Skin epidermis (tissue), 12 donors: ENCODE results near the gene IL6R.
"Not testable (repeated sequence)": the region's sequence is repeated elsewhere in the genome, so short reads cannot be mapped to it uniquely, and the experiment has no call there.

Experiments used
- H3K27ac ChIP-seq, 21 experiments: fragments of 200-600 bp; sonication (generic) in 11 of 21; one replicate each; pipeline ENCODE4 v1.5.0; 2020; ENCODE audit warnings: mild to moderate bottlenecking in 3 of 21, inconsistent platforms in 2 of 21, moderate library complexity in 2 of 21
- H3K4me3 ChIP-seq, 7 experiments: fragments of 200-600 bp; sonication (generic) in 2 of 7; one replicate each; pipeline ENCODE4 v1.5.0; 2020; ENCODE audit warnings: inconsistent platforms in 2 of 7, mild to moderate bottlenecking in 2 of 7, moderate library complexity in 1 of 7

The IL6R gene

DNA sequence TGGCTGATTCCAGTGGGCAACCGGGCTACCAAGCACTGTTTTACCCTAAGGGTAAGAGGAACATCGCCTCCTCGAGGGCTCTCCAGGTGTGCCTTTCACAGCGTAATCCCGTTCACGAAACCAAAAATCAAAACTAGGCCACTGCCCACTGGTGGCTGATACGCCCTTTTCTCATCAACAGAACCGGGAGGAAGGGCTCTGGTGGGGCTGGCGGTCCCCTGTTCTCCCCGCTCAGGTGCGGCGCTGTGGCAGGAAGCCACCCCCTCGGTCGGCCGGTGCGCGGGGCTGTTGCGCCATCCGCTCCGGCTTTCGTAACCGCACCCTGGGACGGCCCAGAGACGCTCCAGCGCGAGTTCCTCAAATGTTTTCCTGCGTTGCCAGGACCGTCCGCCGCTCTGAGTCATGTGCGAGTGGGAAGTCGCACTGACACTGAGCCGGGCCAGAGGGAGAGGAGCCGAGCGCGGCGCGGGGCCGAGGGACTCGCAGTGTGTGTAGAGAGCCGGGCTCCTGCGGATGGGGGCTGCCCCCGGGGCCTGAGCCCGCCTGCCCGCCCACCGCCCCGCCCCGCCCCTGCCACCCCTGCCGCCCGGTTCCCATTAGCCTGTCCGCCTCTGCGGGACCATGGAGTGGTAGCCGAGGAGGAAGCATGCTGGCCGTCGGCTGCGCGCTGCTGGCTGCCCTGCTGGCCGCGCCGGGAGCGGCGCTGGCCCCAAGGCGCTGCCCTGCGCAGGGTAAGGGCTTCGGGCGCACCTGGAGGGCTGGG lies at the start of gene IL6R:
IL6R (plus strand) TSS at position 360 of the 763 bp plus-strand sequence; CDS start at position 647, 287 bp downstream.
- peak within 1 kb of the TSS; percentile 44 to 83 (median 64) for H3K4me3 ChIP-seq
- H3K27ac ChIP-seq = peak within 1 kb of the TSS; percentile 87 to 100 (median 96)

GRCh38 chr1:154358519-154358918 lies 46.6 kb upstream of the IL6R start:
- Histone ChIP-seq H3K27ac (no peak overlapping the region), H3K4me3 (no peak overlapping the region)

DNA sequence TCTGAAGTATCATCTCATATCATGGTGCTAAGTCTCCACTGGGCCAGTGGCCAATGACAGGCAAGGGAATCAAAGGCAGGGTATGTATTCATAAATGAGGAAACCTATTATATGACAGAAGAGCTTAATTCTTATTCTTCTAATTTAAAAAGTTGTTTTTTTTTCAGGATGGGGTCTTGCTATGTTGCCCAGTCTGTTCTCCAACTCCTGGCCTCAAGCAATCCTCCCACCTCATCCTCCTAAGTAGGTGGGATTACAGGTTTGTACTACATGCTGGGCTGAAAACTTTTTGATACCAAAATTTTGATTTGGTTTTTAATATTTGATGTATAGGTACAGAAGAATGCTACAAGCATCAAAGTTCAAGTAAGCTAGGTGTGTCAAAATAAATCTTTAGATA lies 44.9 kb upstream of the IL6R start:
- Histone ChIP-seq H3K4me3 (no peak overlapping the region), H3K27ac (no peak overlapping the region)

DNA sequence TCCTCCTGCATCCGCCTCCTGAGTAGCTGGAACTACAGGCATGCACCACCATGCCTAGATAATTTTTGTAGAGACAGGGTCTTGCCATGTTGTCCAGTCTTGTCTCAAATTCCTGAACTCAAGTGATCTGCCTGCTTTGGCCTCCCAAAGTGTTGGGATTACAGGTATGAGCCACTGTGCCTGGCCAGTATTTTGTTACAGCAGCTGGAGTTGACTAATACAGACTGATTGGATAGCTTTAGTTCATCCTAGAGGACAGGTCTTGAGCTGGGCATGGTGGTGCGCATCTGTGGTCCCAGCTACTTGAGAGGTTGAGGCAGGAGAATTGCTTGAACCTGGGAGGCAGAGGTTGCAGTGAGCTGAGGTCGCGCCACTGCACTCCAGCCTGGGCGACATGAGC lies 44.3 kb upstream of the IL6R start:
- not testable (repeated sequence) for H3K27ac ChIP-seq, H3K4me3 ChIP-seq

DNA sequence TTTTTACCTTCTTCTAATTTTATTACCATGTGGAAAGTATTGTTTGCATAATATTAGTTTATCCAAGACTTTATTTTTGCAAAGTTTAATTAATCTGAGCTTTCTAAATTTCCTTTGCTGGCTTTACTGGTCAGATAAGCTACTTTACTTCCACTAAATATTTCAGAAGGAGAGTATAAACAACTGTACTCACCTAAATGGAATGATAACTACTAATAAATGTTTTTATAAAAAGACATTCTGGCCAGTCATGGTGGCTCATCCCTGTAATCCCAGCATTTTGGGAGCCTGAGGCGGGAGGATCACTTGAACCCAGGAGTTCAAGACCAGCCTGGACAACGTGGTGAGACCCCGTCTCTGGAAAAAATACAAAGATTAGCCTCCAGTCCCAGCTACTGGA lies 43.8 kb upstream of the IL6R start:
- H3K27ac ChIP-seq = no peak overlapping the region
- H3K4me3 ChIP-seq = no peak overlapping the region

GRCh38 chr1:154371436-154371835 lies 33.7 kb upstream of the IL6R start:
- H3K4me3 ChIP-seq = no peak overlapping the region

GRCh38 chr1:154373777-154374357 lies 31.3 kb upstream of the IL6R start:
- H3K27ac ChIP-seq = not testable (repeated sequence)

More at GRCh38 chr1:154371436-154371835, 33.7 kb upstream of the IL6R start:
- H3K27ac ChIP-seq = no peak overlapping the region

DNA sequence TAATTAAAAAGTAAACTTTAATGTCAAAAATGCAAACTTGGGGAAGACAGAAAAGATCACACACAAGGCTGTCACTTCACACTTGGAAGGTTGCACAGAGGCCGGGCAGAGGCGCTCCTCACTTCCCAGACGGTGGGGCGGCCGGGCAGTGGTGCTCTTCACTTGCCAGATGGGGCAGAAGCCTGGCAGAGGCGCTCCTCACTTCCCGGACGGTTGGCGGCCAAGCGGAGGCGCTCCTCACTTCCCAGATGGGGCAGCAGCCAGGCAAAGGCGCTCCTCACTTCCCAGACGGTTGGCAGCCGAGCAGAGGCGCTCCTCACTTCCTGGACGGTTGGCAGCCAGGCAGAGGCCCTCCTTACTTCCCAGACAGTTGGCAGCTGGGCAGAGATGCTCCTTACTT lies 25.8 kb upstream of the IL6R start:
- no peak overlapping the region for H3K27ac ChIP-seq
- H3K4me3 ChIP-seq = no peak overlapping the region

More at GRCh38 chr1:154373777-154374357, 31.3 kb upstream of the IL6R start:
- not testable (repeated sequence) for H3K4me3 ChIP-seq

DNA sequence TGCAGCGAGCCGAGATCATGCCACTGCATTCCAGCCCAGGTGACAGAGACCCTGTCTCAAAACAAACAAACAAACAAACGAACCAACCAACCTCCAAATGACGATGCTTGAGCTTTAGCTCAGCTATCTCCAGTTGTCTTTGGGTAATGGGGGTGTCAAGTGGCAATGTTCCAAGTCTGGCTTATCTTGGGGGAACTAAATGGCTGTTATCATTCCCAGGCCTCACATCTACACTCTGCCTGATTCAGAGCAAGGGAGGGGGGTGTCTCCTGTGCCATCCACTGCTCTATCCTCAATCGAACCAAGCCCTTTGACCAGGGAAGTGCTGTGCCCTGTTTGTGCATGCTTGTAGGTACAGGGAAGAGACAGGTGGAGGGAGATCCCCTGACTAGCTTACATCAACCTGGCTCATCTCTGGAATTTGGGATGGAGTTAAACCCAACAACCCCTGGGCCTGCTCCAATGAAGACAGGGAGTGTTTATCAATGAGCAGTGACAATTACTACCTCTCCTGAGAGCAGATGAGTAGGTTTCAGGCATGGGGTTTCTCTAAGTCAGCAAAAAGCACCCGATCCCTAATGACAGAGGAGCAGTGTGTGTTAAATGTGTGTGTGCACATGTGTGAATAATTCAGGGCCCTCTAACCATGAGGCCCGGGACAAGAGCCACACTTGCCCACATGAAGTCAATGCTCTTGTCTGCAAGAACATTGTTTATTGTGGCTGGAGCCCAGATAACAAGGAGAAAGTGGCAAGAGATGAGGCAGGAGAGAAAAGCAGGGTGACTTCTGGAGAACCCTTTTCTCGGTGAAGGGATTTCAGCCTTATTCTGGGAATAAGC lies 20.3 kb upstream of the IL6R start:
- Histone ChIP-seq H3K4me3 (no peak overlapping the region), H3K27ac (peak overlapping the region in 12 of 21 experiments; percentile 4 to 86 (median 64))

- no peak overlapping the region for H3K4me3 ChIP-seq
- H3K27ac ChIP-seq = peak overlapping the region in 20 of 21 experiments; percentile 13 to 87 (median 60)
Observed at GRCh38 chr1:154386643-154387352, 18.3 kb upstream of the IL6R start.

DNA sequence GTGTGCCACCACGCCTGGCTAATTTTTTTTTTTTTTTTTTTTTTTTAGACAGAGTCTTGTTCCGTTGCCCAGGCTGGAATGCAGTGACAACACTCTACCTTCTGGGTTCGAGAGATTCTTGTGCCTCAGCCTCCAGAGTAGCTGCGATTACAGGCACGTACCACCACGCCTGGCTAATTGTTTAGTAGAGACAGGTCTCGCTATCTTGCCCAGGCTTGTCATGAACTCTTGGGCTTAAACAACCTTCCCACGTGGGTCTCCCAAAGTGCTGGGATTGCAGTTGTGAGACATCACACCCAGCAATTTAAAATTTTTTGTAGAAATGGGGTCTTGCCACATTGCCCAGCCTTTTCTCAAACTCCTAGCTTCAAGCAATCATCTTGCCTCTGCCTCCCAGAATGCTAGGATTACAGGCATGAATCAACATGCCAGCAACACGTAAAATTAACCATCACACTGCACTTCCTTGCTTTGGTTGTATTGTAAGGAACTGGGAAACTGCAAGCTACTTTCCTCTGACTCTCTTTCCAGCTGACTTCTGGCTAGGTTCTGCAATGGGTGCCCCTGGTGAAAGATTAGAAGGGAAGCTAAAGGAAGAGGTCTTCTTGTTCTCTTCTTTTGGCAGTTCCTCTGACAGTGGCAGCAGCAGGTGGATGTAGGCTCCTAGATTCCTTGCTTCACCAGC lies 13.9 kb upstream of the IL6R start:
- Histone ChIP-seq H3K4me3 (no peak overlapping the region), H3K27ac (peak overlapping the region in 3 of 21 experiments; percentile 20 to 44 (median 41))

GRCh38 chr1:154398141-154398540 lies 7.0 kb upstream of the IL6R start:
- Histone ChIP-seq H3K27ac (peak overlapping the region in 1 of 21 experiments; percentile 62), H3K4me3 (no peak overlapping the region)

DNA sequence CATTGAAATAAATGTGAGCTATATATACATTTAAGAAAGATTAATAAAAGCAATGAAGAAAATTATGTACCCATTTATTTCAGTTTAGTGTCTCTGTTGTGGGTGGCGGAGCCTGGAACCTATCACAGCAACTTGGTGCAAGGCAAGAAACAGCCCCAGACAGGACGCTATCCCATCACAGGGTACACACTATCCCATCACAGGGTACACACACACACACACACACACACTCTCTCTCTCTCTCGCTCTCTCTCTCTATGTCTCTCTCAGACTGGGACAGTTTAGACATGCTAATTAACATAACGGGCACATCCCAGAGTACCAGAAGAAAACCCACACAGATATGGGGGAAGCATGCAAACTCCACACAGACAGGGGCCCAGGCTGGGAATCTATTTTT lies 6.5 kb upstream of the IL6R start:
- no peak overlapping the region for H3K4me3 ChIP-seq
- no peak overlapping the region for H3K27ac ChIP-seq

DNA sequence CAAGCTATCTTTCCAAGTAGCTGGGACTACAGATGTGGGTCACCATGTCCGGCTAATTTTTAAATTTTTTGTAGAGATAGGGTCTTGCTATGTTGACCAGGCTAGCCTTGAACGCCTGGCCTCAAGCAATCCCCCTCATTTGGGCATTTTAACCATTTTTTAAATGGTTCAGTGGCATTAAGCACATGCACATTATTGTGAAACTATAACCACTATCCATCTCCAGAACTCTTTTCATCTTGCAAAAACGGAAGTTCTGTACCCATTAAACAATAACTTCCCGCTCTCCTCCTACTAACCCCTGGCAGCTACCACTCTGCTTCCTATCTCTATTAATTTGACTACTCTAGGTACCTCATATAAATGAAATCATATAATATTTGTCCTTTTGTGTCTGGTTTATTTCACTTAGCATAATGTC lies 4.8 kb upstream of the IL6R start:
- H3K4me3 ChIP-seq = no peak overlapping the region
- H3K27ac ChIP-seq = no peak overlapping the region

DNA sequence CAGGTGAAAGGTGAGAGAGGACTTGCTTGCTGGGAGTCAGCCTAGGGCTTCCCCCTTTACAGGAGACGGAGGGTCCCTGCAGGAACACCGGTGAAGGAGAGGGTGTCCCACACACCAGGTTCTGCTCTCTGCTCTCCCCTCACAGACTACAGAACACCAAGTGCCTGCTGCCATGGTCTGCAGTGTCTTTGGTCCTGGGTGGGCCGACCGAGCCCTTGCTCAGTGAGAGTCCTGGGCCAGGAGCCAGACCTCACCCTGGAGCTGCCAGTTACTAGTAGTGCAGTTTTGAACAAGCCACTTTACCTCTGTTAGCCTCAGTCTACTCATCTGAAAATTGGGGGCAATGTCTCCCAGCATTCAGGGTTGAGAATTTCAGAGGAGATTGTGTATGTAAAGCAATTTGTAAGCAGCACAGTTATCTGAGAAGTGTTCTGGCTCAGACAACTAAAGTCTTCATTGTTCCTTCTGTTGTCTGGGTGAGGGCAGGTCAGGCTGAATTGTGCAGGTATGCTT lies 2.7 kb upstream of the IL6R start:
- peak overlapping the region in 8 of 21 experiments; percentile 6 to 99 (median 30) for H3K27ac ChIP-seq
- H3K4me3 ChIP-seq = no peak overlapping the region

GRCh38 chr1:154403261-154403943 lies 1.7 kb upstream of the IL6R start:
- peak overlapping the region in 13 of 21 experiments; percentile 10 to 100 (median 96) for H3K27ac ChIP-seq
- H3K4me3 ChIP-seq = no peak overlapping the region

- H3K4me3 ChIP-seq = no peak overlapping the region
- peak overlapping the region in 13 of 21 experiments; percentile 23 to 100 (median 97) for H3K27ac ChIP-seq
Observed at GRCh38 chr1:154403983-154404382, 1.2 kb upstream of the IL6R start.

GRCh38 chr1:154404511-154404931 lies 622 bp upstream of the IL6R start:
- Histone ChIP-seq H3K27ac (peak overlapping the region in 20 of 21 experiments; percentile 87 to 100 (median 96)), H3K4me3 (peak overlapping the region; percentile 44 to 83 (median 64))
